Measurements from ENCODE around the gene FAM222B.

DNA sequence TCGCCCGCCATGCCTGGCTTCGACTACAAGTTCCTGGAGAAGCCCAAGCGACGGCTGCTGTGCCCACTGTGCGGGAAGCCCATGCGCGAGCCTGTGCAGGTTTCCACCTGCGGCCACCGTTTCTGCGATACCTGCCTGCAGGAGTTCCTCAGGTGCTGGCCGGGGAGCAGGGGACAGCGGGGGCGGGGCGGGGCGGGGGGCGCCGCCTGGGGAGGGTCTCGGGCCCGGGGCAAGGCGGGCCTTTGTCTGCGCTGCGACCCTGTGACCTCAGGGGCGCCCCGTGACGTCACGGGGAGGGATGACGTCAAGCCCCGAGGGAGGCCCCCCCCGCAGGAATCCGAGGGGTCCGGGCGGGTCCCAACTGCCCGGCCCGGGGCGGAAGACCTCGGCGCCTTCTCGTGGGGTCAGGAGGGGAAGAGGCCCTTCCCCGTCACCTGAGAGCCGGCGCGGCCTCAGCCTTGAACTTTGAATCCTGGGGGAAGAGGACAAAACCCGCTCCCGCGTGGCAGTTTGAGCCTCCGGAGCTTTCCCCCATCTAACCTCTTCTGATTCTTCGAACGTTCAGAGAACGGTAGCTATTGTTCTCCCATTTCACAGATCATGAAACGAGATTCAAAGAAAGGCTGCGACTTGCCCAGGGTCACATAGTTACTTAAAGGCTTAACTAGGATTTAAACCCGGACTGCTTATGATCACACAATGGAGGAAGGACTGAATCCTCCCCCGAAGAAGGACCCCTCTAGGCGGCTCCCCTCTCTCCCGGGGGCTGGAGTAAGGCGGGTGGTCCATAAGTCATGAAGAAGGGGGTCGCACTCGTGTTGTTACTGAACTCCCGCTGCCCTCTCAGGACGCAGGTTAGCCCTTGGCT lies 98.3 kb downstream of the FAM222B start:
- TF ChIP-seq, protein P1, sequence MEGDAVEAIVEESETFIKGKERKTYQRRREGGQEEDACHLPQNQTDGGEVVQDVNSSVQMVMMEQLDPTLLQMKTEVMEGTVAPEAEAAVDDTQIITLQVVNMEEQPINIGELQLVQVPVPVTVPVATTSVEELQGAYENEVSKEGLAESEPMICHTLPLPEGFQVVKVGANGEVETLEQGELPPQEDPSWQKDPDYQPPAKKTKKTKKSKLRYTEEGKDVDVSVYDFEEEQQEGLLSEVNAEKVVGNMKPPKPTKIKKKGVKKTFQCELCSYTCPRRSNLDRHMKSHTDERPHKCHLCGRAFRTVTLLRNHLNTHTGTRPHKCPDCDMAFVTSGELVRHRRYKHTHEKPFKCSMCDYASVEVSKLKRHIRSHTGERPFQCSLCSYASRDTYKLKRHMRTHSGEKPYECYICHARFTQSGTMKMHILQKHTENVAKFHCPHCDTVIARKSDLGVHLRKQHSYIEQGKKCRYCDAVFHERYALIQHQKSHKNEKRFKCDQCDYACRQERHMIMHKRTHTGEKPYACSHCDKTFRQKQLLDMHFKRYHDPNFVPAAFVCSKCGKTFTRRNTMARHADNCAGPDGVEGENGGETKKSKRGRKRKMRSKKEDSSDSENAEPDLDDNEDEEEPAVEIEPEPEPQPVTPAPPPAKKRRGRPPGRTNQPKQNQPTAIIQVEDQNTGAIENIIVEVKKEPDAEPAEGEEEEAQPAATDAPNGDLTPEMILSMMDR (conservative IDR thresholded peaks at IDR 0.05; ENCODE audit: low read length) = no peak
- TF ChIP-seq EZH2phosphoT487 (IDR thresholded peaks at IDR 0.05; ENCODE audit: borderline replicate concordance, low read depth, low read length) = no peak
